ENCODE results near the gene C4B. TPM values are rescaled to one million over a fixed set of nuclear protein-coding genes. Genes with fewer than 3 reads are reported as not detected.

Gene C4B
- total and polyA plus RNA-seq, 2 donors (not counting 3 experiments of a cell fraction or from before 2014, with no cell fraction given): 4.4 to 6.3 TPM

DNA sequence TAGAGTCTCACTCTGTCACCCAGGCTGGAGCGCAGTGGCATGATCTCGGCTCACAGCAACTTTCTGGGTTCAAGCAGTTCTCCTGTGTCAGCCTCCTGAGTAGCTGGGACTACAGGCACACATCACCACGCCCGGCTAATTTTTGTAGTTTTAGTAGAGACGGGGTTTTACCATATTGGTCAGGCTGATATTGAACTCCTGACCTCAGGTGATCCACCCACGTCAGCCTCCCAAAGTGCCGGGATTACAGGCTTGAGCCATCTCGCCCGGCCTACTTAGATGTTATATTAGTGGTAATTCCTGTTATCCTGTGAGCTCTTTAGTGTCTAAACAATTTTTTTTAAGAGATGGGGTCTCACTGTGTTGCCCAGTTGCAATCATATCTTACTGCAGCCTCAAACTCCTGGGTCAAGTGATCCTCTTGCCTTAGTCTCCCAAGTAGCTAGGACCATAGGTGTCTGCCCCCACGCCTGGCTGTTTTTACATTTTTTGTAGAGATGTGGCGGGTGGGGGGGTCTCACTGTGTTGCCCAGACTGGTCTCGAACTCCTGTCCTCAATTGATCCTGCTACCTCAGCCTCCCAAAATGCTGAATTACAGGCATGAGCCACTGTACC is 36.7 kb upstream of the C4B start:
- DNase-seq (ENCODE audit: low read depth, low spot score): no peak
- dilution Hi-C loops (cut with MboI; ENCODE audit: extremely low pct_ligation_motif_present, low sequenced_read_pairs) (no loop called here), intact Hi-C loops (cut with micrococcal nuclease) (no loop called here)
- ChIA-PET POLR2A (no interaction called here), CTCF (no interaction called here)
- Histone ChIP-seq H3K4me2 (ENCODE audit: insufficient read depth, low read length) (no peak overlapping the region), H3K9ac (replicated peaks; ENCODE audit: extremely low read depth, insufficient read depth, low read length) (no peak overlapping the region), H4K20me1 (replicated peaks; ENCODE audit: control insufficient read depth, extremely low read depth, insufficient read depth, low read length) (no peaks in the 10 kb centered on the region), H3K4me3 (replicated peaks in 1 of 3; ENCODE audit: insufficient read depth in 1 of 3, low read depth in 1 of 3, low read length in 3 of 3) (no peak overlapping the region), H3K27me3 (ENCODE audit: control insufficient read depth in 2 of 2, insufficient read depth in 2 of 2, low read length in 2 of 2) (no peaks in the 10 kb centered on the region), H3K36me3 (ENCODE audit: control insufficient read depth in 2 of 2, extremely low read depth in 1 of 2, insufficient read depth in 2 of 2, low read length in 2 of 2) (peaks cover 0 to 10% of the 10 kb centered on the region in 2 experiments), H3K4me1 (ENCODE audit: control insufficient read depth, extremely low read depth, insufficient read depth, low read length) (peaks cover 5% of the 10 kb centered on the region), H2AFZ (ENCODE audit: low read depth, low read length) (no peak overlapping the region), H3K79me2 (ENCODE audit: control insufficient read depth, insufficient read depth, low read length) (peaks cover 9% of the 10 kb centered on the region), H3K9me3 (replicated peaks; ENCODE audit: control insufficient read depth, insufficient read depth, low read length) (no peaks in the 10 kb centered on the region), H3K9me1 (replicated peaks; ENCODE audit: control insufficient read depth, extremely low read depth, insufficient read depth, low read length) (no peaks in the 10 kb centered on the region), H3K27ac (ENCODE audit: insufficient read depth, low read depth, low read length) (no peak overlapping the region)
- no peak for TF ChIP-seq FOS (IDR thresholded peaks at IDR 0.05; ENCODE audit: borderline replicate concordance, insufficient read depth, low read length)
- no peak for TF ChIP-seq POLR2A (IDR thresholded peaks at IDR 0.05; ENCODE audit: low read depth, low read length)
- no peak for TF ChIP-seq MYC (IDR thresholded peaks at IDR 0.05; ENCODE audit: low read depth, low read length)
- no peak for TF ChIP-seq JUN (IDR thresholded peaks at IDR 0.05; ENCODE audit: borderline replicate concordance, insufficient read depth, insufficient read length, low read depth)
- no peak for TF ChIP-seq POLR2AphosphoS5 (IDR thresholded peaks at IDR 0.05; ENCODE audit: insufficient read depth, low read depth, low read length)
- no peak for TF ChIP-seq EZH2 (IDR thresholded peaks at IDR 0.05; ENCODE audit: borderline replicate concordance, low read depth, low read length, severe bottlenecking)
- TF ChIP-seq GATA2 (IDR thresholded peaks at IDR 0.05; ENCODE audit: insufficient read depth, insufficient read length, low read depth, low read length): no peak
- TF ChIP-seq, protein P1, sequence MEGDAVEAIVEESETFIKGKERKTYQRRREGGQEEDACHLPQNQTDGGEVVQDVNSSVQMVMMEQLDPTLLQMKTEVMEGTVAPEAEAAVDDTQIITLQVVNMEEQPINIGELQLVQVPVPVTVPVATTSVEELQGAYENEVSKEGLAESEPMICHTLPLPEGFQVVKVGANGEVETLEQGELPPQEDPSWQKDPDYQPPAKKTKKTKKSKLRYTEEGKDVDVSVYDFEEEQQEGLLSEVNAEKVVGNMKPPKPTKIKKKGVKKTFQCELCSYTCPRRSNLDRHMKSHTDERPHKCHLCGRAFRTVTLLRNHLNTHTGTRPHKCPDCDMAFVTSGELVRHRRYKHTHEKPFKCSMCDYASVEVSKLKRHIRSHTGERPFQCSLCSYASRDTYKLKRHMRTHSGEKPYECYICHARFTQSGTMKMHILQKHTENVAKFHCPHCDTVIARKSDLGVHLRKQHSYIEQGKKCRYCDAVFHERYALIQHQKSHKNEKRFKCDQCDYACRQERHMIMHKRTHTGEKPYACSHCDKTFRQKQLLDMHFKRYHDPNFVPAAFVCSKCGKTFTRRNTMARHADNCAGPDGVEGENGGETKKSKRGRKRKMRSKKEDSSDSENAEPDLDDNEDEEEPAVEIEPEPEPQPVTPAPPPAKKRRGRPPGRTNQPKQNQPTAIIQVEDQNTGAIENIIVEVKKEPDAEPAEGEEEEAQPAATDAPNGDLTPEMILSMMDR (IDR thresholded peaks at IDR 0.05; ENCODE audit: extremely low read depth in 1 of 2, insufficient read depth in 1 of 2, low read depth in 1 of 2, low read length in 2 of 2): no peak
- TF ChIP-seq, protein P2, sequence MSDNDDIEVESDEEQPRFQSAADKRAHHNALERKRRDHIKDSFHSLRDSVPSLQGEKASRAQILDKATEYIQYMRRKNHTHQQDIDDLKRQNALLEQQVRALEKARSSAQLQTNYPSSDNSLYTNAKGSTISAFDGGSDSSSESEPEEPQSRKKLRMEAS (IDR thresholded peaks at IDR 0.05; ENCODE audit: insufficient read depth, insufficient read length): no peak
- FAIRE-seq: no peak
- no TSS peak for BruUV-seq (replicated peaks)
